Testis (tissue), 2 donors: ENCODE measurements around the gene H6PD.

Source experiments
- CTCF ChIP-seq, 3 experiments: fragments of 450-650 bp in 2 of 3; fragments of 200-600 bp in 1 of 3; sonication (generic) in 1 of 3; IDR thresholded peaks; one replicate each; pipeline ENCODE4 v1.5.1; 2016 to 2019; ENCODE audit warnings: antibody characterized with exemption in 3 of 3, mild to moderate bottlenecking in 2 of 3, moderate library complexity in 1 of 3
- POLR2A ChIP-seq: fragments of 450-650 bp; IDR thresholded peaks from one replicate; pipeline ENCODE4 v1.6.1; 2017; ENCODE audit warnings: antibody characterized with exemption, mild to moderate bottlenecking, moderate library complexity

- no peak for TF ChIP-seq CTCF (IDR thresholded peaks at IDR 0.05)
- TF ChIP-seq POLR2A: no peak
Measured at GRCh38 chr1:9186082-9186859, 48.3 kb upstream of the H6PD start.
